GM18951 (cell line): ENCODE results near the gene PGAP1.
"Not testable (repeated sequence)": the region's sequence is repeated elsewhere in the genome, so short reads cannot be mapped to it uniquely, and the experiment has no call there.

ENCODE experiments used
- POLR2A ChIP-seq: IDR thresholded peaks from 4 replicates; pipeline ENCODE4 v1.6.1; 2011; ENCODE audit warnings: mild to moderate bottlenecking; ENCODE audit not compliant: insufficient read length, insufficient read depth; ENCODE audit errors: extremely low read depth
- in situ Hi-C: fragments of 300-500 bp; cut with MboI; formaldehyde crosslinking; loops from one replicate; pipeline ENCODE4 v1.12.0; 2022; ENCODE audit warnings: low sequenced_read_pairs, mixed read lengths, inconsistent platforms; ENCODE audit not compliant: unreplicated experiment

Gene PGAP1

DNA sequence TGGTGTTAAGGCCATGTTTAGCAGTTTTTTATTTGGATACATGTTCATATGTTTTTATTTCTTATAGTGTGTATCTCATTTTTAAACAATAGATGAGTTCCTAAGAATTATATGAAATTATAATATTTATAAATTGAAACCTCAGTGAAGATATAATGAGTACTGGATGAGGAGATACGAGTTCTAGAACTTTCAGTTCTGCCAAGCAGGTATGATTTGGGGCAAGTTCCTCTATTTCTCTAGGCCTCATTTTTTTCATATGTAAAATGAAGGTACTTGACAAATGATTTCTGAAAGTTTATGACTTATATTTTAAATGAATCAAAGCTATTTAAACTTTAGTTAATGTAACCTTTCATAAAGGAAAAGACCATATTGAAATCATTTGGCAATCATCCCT lies 8.2 kb upstream of the PGAP1 start:
- in situ Hi-C loops: no loop called here

DNA sequence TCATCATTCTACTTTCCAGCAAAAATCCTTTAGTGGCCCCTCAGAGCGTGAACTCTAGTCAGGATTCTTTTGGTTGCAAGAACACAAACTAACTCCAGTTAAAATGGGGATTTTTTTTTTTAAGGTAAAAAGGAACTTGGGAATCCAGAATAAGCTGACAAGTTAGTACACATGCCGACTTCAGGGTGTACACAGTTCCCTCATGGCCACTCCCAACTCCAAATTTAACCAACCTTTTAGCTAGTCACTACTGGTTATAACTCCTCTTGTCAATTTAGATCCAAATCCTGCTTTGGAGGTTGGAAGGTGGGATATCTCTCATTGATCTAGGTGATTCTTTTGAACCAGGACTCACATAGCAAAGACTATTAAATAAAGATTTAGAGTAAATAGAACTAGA lies 5.0 kb upstream of the PGAP1 start:
- in situ Hi-C loops: no loop called here
- TF ChIP-seq POLR2A: no peak

More for the DNA sequence above, 8.2 kb upstream of the PGAP1 start:
- TF ChIP-seq POLR2A: no peak

DNA sequence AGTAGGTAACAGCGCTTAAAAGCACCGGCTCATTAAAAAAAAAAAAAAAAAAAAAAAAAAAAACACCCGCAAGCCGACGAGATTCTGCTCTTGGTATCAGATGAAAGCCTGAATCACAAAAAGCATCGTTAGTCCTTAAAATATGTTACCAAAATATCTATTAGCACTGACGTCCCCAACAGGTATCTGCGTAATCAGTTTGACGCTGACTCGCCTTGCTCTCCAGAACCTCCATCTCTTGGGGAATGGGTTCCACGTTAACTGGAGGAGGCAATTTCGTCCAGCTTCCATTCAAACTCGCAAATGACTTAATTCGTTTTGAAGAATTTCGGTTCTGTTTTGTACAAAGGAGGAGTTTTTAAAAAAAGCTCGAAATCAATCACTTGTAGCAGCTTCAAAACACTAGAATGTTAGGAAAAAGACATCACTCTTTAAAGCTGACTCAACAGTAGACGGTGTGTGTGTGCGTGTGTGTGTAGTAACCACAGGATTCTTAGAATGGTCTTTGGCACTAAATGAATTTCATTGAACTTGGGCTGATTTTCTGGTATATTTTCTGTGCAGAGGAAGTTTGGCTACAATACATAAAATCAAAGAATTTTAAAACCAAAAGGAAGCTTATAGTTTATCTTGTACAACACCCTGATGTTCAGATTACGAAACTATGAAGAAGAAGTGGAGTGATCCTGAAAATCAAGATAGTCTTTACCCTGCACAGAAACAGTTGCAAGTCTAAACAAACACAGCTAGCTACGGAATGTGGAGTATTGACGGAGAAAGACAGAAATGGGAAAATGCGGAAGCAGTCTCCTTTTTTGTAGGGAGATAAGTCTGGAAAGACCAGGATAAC lies 1.1 kb upstream of the PGAP1 start:
- in situ Hi-C loops: no loop called here
- no peak for TF ChIP-seq POLR2A

DNA sequence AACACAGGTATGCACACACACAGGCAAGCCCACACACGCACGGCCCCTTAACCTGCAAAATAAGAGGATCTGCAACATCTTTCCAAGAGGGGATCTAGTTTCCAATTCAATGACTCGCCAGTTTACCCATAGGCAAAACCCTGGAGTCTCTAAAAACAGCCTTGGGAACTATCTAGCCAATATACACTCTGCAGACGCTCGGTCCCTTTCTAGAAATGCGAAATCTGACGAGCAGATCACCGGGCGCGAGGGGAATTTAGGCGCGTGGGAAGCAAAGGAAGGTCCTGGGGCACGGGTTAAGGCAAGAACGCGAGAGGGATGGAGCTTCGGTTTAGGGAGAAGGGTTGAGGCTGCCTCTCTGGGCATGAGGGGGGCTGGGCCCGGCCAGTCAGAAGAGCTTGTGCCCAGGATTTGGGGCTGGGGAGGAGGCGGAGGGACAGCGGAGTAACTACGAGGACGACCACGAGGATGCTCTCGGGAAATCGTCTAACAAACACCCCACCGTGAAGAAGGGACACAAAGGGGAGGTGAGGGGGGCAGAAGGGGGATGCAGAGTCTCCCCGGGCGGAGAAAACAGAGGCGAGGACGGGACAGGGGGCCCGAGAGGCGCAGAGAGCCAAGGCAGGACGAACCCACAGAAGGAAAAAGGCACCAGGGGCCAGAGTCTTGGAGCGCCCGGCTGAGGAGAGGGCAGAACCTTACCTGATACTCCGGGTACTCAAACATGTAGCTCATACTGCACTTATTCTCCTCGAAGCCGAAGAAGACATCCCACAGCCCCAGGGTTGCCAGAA lies 542 bp downstream of the PGAP1 start:
- TF ChIP-seq POLR2A: no peak
- in situ Hi-C loops: no loop called here

DNA sequence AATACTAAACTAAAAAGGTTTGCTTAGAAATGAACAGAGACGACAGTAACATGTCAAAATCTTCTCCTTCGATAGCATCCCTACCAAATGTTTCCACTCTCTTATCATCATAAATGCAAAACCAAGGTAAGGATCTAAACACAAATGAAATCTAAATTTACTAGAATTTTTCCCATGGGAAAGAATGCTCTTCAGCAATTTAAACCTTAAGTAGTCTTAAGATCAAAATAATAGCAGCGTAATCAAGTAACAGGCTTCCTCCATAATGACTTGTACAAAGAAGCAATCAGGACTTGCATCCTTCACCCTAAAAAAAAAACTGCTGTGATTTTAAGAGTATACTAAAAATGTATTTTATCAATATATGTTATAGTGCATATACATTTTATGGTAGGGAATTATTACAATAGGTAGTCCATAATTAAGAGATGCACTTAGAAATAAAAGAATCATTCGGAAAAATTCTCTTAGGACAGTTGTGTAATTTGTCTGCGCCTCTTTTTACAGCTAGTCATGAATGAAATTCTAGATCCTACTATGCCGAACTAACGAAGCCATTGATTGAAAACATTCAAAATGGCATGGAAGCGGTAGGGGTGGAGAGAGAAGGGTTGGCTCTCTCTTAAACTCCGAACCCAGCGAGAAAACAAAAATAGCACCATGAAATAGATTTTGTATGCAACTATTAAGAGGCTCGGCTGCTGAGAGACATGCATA lies 1.3 kb downstream of the PGAP1 start:
- in situ Hi-C loops: no loop called here
- TF ChIP-seq POLR2A: no peak

DNA sequence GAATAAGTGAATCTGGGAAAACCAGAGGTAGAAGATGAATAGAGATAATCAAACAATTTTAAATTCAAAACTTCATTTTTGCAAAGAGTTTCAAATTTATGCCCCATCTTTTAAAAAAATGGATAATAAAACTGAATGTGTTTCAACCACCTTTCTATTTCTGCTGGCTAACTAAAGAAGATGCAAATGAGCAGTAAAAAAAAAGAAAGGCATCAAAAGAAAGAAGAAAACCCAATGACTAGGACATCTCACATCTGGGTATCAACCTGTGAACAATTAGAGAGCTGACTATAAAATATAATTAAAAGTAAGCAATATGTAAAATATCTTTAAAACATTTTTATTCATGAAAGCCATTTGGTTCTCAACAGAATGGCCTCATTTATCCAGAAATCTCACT lies 2.5 kb downstream of the PGAP1 start:
- in situ Hi-C loops: no loop called here
- no peak for TF ChIP-seq POLR2A

DNA sequence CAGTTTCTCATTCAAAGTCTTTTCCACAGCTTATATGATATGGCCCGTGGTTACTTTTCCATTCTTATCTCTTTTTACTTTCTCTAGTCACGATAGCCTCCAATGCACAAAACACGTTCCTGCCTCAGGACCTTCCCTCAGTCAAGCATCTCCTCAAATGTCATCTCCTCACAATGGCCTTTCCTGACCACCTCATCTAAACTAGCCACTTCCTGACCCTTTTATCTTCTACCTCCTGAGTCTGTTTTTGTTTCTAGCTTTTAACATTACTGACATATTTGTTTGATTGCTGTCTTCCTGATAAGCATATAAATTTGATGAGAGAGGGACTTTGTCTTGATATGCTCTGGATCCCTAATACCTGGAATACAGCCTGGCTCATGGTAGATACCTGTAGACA lies 7.6 kb downstream of the PGAP1 start:
- TF ChIP-seq POLR2A: no peak
- in situ Hi-C loops: no loop called here

DNA sequence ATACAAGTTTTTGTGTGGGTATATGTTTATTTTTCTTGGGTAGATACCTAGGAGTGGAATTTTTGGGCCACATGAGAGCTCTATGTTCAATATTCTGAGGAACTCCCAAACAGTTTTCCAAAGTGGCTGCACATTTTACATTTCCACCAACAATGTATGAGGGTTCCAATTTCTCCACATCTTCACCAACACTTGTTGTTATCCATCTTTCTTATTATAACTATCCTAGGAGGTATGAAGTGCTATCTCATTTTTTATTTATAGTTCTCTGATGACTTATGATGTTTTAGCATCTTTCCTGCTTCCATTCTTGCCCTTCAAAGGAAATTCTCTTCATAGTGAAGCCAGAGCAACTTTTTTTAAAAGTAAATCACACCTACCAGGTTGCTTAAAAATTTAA lies 8.7 kb downstream of the PGAP1 start:
- in situ Hi-C loops: no loop called here
- TF ChIP-seq POLR2A: no peak

DNA sequence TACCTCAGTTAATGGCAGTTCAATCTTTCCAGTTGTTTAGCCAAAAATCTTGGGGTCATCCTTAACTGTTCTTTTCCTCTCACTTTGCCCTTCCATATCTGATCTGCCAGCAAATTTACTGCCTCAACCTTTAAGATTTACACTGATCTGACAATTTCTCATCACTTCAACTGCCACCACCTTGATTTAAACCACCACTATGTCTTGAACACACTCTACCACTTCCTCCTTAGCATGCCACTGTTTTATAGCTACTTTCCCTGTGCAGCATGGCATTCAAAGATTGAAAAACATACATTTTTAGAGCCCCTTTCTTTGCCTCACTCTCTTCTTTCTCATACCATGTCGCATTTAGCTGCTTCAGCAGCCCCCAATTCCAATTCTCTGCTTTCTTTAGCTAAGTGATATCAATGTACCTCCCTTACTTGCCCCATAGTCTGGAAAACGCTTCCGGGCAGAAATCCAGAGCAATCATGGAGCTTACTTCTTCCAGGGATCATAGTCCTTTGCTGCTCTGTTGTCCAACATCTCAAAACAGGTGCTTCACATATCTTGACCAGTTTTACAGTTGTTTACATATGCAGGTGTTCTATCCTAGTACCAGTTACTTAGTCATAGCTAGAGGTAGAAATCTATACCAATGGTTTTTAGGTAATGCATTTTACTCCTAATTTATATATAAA lies 10.9 kb downstream of the PGAP1 start:
- in situ Hi-C loops: no loop called here
- no peak for TF ChIP-seq POLR2A

DNA sequence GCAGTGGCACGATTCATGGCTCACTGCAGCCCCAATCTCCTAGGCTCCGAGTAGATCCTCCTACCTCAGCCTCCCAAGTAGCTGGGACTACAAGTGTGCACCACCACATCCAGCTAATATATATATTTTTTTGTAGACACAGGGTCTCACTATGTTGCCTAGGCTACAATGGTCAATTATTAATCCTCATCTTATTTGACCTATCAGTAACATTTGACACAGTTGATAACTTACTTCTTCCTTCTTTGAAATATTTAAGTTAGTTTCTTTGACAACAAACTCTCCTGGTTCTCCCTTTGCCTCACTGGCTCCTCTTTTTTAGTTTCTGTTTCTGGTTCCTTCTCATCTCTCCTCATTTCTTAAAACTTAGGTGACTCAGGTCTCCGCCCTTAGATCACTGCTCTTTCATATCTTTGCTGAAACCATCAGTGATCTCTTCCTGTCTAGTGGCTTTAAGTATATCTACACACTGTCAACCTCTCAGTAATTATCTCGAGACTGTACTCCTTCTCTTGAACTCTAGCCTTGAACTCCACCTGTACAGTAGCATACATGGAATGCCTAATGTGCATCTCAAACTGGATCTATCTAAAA lies 11.5 kb downstream of the PGAP1 start:
- TF ChIP-seq POLR2A: no peak
- in situ Hi-C loops: no loop called here

DNA sequence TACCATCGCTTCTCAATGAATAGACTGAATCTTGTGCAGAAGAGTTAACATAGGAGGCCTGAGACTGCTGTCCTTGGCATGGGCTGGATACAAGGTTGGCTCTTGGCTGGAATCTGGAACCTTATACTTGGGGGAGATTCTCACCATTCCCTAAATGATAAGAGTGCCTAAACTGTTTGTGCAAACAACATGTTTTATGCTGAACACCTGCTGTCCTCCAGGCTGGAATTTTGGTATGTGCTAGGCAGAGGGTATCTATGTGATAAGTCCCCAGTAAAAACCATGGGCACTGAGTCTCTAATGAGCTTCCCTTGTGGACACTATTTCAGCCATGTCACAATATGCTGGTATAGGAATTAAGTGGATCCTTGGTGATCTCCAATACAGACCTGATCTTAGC lies 12.8 kb downstream of the PGAP1 start:
- in situ Hi-C loops: no loop called here
- no peak for TF ChIP-seq POLR2A

DNA sequence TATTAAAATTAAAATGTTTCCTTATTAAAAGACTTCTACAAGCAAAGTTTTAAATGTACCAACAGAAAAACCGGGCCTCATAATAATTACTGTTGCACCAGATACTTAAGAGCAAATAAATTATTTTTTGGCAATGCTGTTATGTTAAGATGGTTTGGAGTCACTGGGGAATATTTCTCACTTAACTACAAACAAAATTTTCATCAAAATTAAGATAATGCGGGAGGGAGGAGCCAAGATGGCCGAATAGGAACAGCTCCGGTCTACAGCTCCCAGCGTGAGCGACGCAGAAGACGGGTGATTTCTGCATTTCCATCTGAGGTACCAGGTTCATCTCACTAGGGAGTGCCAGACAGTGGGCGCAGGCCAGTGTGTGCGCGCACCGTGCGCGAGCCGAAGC lies 21.1 kb downstream of the PGAP1 start:
- in situ Hi-C loops: not testable (repeated sequence)

DNA sequence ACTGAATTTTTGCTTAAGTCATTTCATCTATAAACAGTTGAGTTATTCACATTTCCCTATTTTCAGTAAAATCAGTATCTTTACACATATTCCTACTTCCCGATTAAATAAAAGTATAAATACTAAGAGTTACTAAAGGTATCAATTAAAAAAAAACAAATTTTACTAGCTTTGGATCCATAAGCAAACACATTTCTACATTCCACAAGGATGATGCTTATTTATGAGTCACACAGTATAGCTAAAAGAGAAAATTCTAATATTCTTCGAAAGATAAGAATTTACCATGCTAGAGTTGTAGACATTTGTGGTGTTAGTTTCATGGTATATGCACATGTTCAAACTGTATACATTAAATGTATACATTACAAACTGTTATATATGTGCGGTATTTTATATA lies 23.7 kb downstream of the PGAP1 start:
- in situ Hi-C loops: no loop called here
- no peak for TF ChIP-seq POLR2A
